Measurements from ENCODE around the gene KCNS3. TPM values are rescaled to one million over a fixed set of nuclear protein-coding genes. Genes with fewer than 3 reads are reported as not detected.

The KCNS3 gene
- total RNA-seq, 4 donors from 2014 or later = 16.2 to 34.8 (median 22.6) TPM

GRCh38 chr2:17864676-17865075 lies 13.8 kb upstream of the KCNS3 start:
- H3K27ac ChIP-seq = no peak overlapping the region
- 38% methylated on average over 1 of the region's 1 CpG for WGBS
- no peak for DNase-seq (ENCODE audit: low spot score in 2 of 2)

GRCh38 chr2:17867133-17867532 lies 11.3 kb upstream of the KCNS3 start:
- Histone ChIP-seq H3K4me1 (no peaks in the 10 kb centered on the region), H3K27me3 (no peaks in the 10 kb centered on the region), H3K4me3 (no peak overlapping the region), H3K27ac (no peak overlapping the region), H3K36me3 (no peaks in the 10 kb centered on the region), H3K9me3 (no peaks in the 10 kb centered on the region)
- no peak for DNase-seq (ENCODE audit: low spot score in 2 of 2)
- TF ChIP-seq POLR2AphosphoS5 (IDR thresholded peaks at IDR 0.05) (no peak), POLR2A (IDR thresholded peaks at IDR 0.05) (no peak), EP300 (IDR thresholded peaks at IDR 0.05) (no peak)
- TF ChIP-seq, protein P1, sequence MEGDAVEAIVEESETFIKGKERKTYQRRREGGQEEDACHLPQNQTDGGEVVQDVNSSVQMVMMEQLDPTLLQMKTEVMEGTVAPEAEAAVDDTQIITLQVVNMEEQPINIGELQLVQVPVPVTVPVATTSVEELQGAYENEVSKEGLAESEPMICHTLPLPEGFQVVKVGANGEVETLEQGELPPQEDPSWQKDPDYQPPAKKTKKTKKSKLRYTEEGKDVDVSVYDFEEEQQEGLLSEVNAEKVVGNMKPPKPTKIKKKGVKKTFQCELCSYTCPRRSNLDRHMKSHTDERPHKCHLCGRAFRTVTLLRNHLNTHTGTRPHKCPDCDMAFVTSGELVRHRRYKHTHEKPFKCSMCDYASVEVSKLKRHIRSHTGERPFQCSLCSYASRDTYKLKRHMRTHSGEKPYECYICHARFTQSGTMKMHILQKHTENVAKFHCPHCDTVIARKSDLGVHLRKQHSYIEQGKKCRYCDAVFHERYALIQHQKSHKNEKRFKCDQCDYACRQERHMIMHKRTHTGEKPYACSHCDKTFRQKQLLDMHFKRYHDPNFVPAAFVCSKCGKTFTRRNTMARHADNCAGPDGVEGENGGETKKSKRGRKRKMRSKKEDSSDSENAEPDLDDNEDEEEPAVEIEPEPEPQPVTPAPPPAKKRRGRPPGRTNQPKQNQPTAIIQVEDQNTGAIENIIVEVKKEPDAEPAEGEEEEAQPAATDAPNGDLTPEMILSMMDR (IDR thresholded peaks at IDR 0.05) = no peak
- WGBS = 89% methylated on average over 2 of the region's 2 CpGs

More at GRCh38 chr2:17864676-17865075, 13.8 kb upstream of the KCNS3 start:
- Histone ChIP-seq H3K4me3 (no peak overlapping the region), H3K9me3 (no peaks in the 10 kb centered on the region), H3K27me3 (no peaks in the 10 kb centered on the region), H3K4me1 (no peaks in the 10 kb centered on the region), H3K36me3 (no peaks in the 10 kb centered on the region)
- TF ChIP-seq POLR2AphosphoS5 (IDR thresholded peaks at IDR 0.05) (no peak), POLR2A (IDR thresholded peaks at IDR 0.05) (no peak), EP300 (IDR thresholded peaks at IDR 0.05) (no peak)
- TF ChIP-seq, protein P1 (IDR thresholded peaks at IDR 0.05) = no peak

- no peak for TF ChIP-seq POLR2AphosphoS5 (IDR thresholded peaks at IDR 0.05)
- TF ChIP-seq, protein P1 (IDR thresholded peaks at IDR 0.05) = no peak
- Histone ChIP-seq H3K36me3 (no peaks in the 10 kb centered on the region), H3K4me1 (no peaks in the 10 kb centered on the region), H3K4me3 (no peak overlapping the region), H3K9me3 (no peaks in the 10 kb centered on the region), H3K27ac (no peak overlapping the region), H3K27me3 (no peaks in the 10 kb centered on the region)
- WGBS = 92% methylated on average over 4 of the region's 5 CpGs
- DNase-seq (ENCODE audit: low spot score in 2 of 2) = no peak
These were observed 9.3 kb upstream of the KCNS3 start for GRCh38 chr2:17869128-17869527.

DNA sequence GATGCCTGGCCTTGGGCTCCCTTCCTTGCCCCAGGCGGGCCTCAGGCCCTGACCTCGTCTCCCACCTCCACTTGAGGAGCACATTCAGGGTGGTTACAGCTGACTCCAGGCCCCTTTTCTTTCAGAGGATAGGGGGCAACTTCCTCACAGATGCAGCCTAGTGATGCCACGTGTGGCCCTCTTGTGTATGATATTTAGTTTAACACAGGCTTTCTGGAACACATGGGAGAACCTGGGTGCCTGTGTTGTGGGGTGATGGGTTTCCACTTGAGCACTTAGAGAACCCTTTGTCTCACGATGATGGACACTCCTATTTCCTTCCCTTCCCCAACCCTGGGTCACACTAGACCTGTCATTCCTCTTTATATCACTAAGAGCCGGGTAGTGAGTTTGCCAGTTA lies 6.8 kb upstream of the KCNS3 start:
- peaks cover 9% of the 10 kb centered on the region for H3K27me3 ChIP-seq
- H3K9me3 ChIP-seq = no peaks in the 10 kb centered on the region
- no peak overlapping the region for H3K4me3 ChIP-seq
- TF ChIP-seq, protein P1 (IDR thresholded peaks at IDR 0.05) = no peak
- no peak for TF ChIP-seq EP300 (IDR thresholded peaks at IDR 0.05)
- no peak for TF ChIP-seq POLR2AphosphoS5 (IDR thresholded peaks at IDR 0.05)
- TF ChIP-seq POLR2A (IDR thresholded peaks at IDR 0.05) = no peak
- 77% methylated on average over 5 of the region's 5 CpGs for WGBS
- no peak for DNase-seq (ENCODE audit: low spot score in 2 of 2)
- no peaks in the 10 kb centered on the region for H3K36me3 ChIP-seq
- H3K4me1 ChIP-seq = no peaks in the 10 kb centered on the region
- no peak overlapping the region for H3K27ac ChIP-seq

DNA sequence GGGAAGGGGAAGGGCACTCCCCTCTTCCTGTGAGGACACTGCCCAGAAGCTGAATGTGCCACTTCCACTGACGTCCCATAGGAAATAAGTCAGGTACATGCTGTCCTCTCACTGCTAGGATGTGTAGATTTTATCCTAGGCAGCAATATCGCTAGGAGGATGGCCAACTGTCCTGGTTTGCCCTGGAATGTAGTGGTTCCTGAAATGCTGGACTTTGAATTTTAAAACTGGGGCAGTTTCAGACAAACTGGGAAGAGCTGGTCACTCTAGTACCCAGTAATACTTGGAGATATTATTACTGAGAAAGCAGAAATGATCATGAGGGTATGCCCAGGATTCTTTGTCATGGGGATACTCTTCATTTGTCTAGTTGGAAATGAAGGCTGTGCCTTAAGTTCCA lies 5.4 kb upstream of the KCNS3 start:
- H3K4me3 ChIP-seq = no peak overlapping the region
- no peak for TF ChIP-seq POLR2A (IDR thresholded peaks at IDR 0.05)
- TF ChIP-seq, protein P1 (IDR thresholded peaks at IDR 0.05) = no peak
- no peak for TF ChIP-seq EP300 (IDR thresholded peaks at IDR 0.05)
- no peak for TF ChIP-seq POLR2AphosphoS5 (IDR thresholded peaks at IDR 0.05)
- peaks cover 9% of the 10 kb centered on the region for H3K27me3 ChIP-seq
- no peaks in the 10 kb centered on the region for H3K36me3 ChIP-seq
- H3K9me3 ChIP-seq = no peaks in the 10 kb centered on the region
- H3K4me1 ChIP-seq = peaks cover 7% of the 10 kb centered on the region
- H3K27ac ChIP-seq = no peak overlapping the region
- DNase-seq (ENCODE audit: low spot score in 2 of 2) = no peak
- 77% methylated on average over 2 of the region's 2 CpGs for WGBS

All from suprapubic skin (tissue), 4 donors.